Duodenal mucosa (tissue), 2 donors: ENCODE data around the gene RHPN2.
"Not testable (repeated sequence)": the region's sequence is repeated elsewhere in the genome, so short reads cannot be mapped to it uniquely, and the experiment has no call there.

Experiments
- H3K27ac ChIP-seq: one replicate; pipeline ENCODE4 v1.7.0; 2013; ENCODE audit warnings: low read depth, low read length
- H3K27me3 ChIP-seq, 2 donors: one replicate each; pipeline ENCODE4 v1.7.0; 2013; ENCODE audit warnings: low read length in 2 of 2, control low read depth in 1 of 2; ENCODE audit not compliant: insufficient read depth in 2 of 2, control insufficient read depth in 1 of 2
- H3K36me3 ChIP-seq, 2 donors: one replicate each; pipeline ENCODE4 v1.7.0; 2013; ENCODE audit warnings: low read length in 2 of 2, control low read depth in 1 of 2; ENCODE audit not compliant: insufficient read depth in 2 of 2, control insufficient read depth in 1 of 2
- H3K4me1 ChIP-seq, 2 donors: one replicate each; pipeline ENCODE4 v1.7.0; 2013; ENCODE audit warnings: low read length in 2 of 2, control low read depth in 1 of 2; ENCODE audit not compliant: insufficient read depth in 2 of 2, control insufficient read depth in 1 of 2
- H3K4me3 ChIP-seq, 2 donors: one replicate each; pipeline ENCODE4 v1.7.0; 2013; ENCODE audit warnings: low read length in 2 of 2, low read depth in 1 of 2
- H3K9ac ChIP-seq, 2 donors: one replicate each; pipeline ENCODE4 v1.7.0; 2013; ENCODE audit warnings: low read length in 2 of 2, low read depth in 1 of 2
- H3K9me3 ChIP-seq, 2 donors: one replicate each; pipeline ENCODE4 v1.7.0; 2013; ENCODE audit warnings: low read length in 2 of 2, control low read depth in 1 of 2; ENCODE audit not compliant: control insufficient read depth in 1 of 2

The RHPN2 gene

GRCh38 chr19:32941273-32941672 is 123.4 kb downstream of the RHPN2 start:
- H3K9me3 ChIP-seq, H3K4me1 ChIP-seq, H3K4me3 ChIP-seq, H3K9ac ChIP-seq, H3K27me3 ChIP-seq, H3K27ac ChIP-seq: not testable (repeated sequence)
- peaks cover 8 to 39% of the 10 kb centered on the region in 2 donors for H3K36me3 ChIP-seq

- peaks cover 7 to 8% of the 10 kb centered on the region in 2 donors for H3K36me3 ChIP-seq
- H3K9me3 ChIP-seq: no peaks in the 10 kb centered on the region
- no peak overlapping the region for H3K27ac ChIP-seq
- H3K9ac ChIP-seq: no peak overlapping the region
- no peak overlapping the region for H3K4me3 ChIP-seq
- no peaks in the 10 kb centered on the region for H3K27me3 ChIP-seq
- no peaks in the 10 kb centered on the region for H3K4me1 ChIP-seq
Measured at GRCh38 chr19:32936065-32936464, 128.6 kb downstream of the RHPN2 start.

GRCh38 chr19:32935629-32936028 is 129.1 kb downstream of the RHPN2 start:
- H3K9ac ChIP-seq: no peak overlapping the region
- H3K27me3 ChIP-seq: no peaks in the 10 kb centered on the region
- no peaks in the 10 kb centered on the region for H3K4me1 ChIP-seq
- peaks cover 6 to 9% of the 10 kb centered on the region in 2 donors for H3K36me3 ChIP-seq
- no peak overlapping the region for H3K27ac ChIP-seq
- no peak overlapping the region for H3K4me3 ChIP-seq
- no peaks in the 10 kb centered on the region for H3K9me3 ChIP-seq

- no peaks in the 10 kb centered on the region for H3K27me3 ChIP-seq
- H3K4me1 ChIP-seq: no peaks in the 10 kb centered on the region
- no peak overlapping the region for H3K27ac ChIP-seq
- H3K4me3 ChIP-seq: no peak overlapping the region
- H3K36me3 ChIP-seq: peaks cover 6 to 14% of the 10 kb centered on the region in 2 donors
- peaks cover 1% of the 10 kb centered on the region in 2 donors for H3K9me3 ChIP-seq
- H3K9ac ChIP-seq: no peak overlapping the region
Measured at GRCh38 chr19:32933571-32933970, 131.1 kb downstream of the RHPN2 start.

DNA sequence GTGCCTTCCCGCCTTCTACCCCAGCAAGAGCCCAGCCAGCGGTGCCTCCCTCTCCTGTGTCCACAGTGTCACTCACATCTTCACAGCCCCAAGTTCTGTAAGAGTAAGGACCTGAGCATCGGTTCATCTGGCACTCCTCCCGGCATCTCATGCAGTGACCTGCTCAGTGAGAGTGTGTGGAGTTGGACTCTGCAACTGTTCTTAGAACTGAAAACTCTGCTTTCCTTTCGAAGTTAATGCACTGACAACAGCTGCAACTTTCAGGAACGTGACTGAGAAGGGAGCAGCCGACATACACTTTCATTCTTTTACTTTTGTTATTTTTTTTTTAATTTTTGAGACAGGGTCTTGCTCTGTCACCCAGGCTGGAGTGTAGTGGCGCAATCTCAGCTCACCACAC is 134.1 kb downstream of the RHPN2 start:
- Histone ChIP-seq H3K9me3 (peaks cover 7 to 8% of the 10 kb centered on the region in 2 donors), H3K36me3 (peaks cover 6 to 17% of the 10 kb centered on the region in 2 donors), H3K9ac (no peak overlapping the region), H3K4me3 (no peak overlapping the region), H3K27ac (no peak overlapping the region), H3K27me3 (no peaks in the 10 kb centered on the region), H3K4me1 (no peaks in the 10 kb centered on the region)

DNA sequence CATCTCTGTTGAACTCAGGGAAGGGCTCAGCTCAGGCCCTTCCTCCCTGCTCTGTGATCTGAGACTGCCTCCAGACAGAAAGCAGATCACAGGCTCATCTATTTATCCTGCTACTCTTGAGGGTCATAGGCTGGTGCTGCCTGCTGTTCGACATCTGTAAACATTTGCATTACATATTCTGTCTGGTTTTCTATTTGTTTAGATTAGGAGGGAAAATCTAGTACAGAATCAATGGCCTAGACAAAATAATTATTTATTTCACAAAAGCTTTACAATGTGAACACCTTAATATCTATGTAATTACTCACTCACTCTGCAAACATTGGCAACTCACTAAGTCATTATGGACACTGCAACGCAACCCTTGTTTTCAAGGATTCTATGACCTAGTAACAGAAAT is 135.9 kb downstream of the RHPN2 start:
- peaks cover 6 to 26% of the 10 kb centered on the region in 2 donors for H3K36me3 ChIP-seq
- no peaks in the 10 kb centered on the region for H3K4me1 ChIP-seq
- H3K9ac ChIP-seq: no peak overlapping the region
- no peak overlapping the region for H3K27ac ChIP-seq
- H3K4me3 ChIP-seq: no peak overlapping the region
- no peaks in the 10 kb centered on the region for H3K27me3 ChIP-seq
- peaks cover 7 to 8% of the 10 kb centered on the region in 2 donors for H3K9me3 ChIP-seq
